Measurements from ENCODE around the gene U2AF1L4.

Gene U2AF1L4, protein sequence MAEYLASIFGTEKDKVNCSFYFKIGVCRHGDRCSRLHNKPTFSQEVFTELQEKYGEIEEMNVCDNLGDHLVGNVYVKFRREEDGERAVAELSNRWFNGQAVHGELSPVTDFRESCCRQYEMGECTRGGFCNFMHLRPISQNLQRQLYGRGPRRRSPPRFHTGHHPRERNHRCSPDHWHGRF

DNA sequence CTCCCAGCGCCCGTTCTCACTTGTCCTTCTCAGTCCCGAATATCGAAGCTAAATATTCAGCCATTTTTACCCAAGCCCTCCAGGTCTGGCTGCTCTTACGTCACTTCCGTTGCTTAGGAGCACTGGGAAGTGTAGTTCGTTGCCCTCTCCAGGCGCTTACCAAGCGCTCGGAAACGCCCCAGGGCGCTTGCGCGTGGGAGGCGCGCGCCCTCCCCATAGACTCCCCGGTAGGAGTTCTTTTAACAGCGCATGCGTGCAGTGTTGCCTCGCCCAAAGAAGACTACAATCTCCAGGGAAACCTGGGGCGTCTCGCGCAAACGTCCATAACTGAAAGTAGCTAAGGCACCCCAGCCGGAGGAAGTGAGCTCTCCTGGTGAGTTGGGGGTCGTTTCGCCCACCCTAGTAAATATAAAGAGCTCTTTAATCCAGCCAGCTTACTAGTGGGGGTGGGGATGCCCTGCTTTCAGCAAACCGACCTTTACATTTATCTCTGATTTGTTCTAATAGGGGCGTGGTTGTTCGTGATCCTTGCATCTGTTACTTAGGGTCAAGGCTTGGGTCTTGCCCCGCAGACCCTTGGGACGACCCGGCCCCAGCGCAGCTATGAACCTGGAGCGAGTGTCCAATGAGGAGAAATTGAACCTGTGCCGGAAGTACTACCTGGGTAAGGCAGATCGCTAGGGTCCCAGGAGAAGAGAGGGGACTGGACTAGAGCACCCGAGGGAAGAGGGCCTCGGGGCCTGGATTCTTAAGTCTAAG lies at the start of gene U2AF1L4, which contains the start of gene PSENEN:
Gene U2AF1L4, minus strand, starts transcription at position 91 of the 759 bp plus-strand sequence. Its CDS starts 27 bp downstream, at position 64.
Gene PSENEN, plus strand, starts transcription at position 324 of the 759 bp plus-strand sequence. Its CDS starts 280 bp downstream, at position 604.
- Mint-ChIP-seq H3K4me3 (peak within 1 kb of the TSS; percentile 91), H3K36me3 (peaks cover 2% of the 10 kb centered on the region), H3K4me1 (peaks cover 70% of the 10 kb centered on the region), H3K27me3 (no peaks in the 10 kb centered on the region), H3K27ac (peak within 1 kb of the TSS; percentile 97), H3K9me3 (no peaks in the 10 kb centered on the region)

DNA sequence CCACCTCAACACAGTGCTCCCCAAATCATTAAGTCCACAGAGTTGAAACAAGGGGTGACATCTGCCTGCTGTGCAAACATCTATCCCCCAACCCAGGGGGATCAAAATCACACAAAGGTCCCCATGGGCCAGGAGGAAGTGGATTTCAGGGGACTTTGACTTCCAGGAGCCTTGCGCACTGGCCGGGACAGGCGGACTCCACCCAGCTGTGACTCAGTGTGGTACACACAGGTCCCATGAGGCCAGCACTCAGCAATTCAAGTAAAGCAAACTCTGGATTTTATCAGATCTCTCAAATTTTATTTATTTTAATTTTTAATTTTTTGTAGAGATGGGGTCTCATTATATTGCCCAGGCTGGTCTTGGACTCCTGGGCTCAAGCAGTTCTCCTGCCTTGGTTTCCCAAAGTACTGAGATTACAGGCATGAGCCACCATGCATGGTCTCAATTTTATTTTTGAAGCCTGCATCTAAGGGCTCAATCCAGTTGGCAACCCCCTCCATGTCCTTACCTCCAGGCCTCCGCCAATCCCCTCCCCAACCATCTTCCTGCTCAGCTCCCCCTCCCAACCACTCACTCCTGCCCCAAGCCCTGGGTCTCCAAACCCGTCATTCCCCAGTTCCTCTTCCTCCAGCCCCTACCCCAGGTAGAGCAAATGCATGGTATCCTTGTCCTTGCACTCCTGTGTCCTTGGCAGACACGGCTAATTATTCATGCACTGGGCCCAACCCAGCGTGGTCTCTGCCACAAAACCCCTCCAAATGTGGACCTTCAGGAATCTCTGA lies 48.4 kb upstream of the U2AF1L4 start:
- H3K36me3 Mint-ChIP-seq = no peaks in the 10 kb centered on the region
- no peak overlapping the region for H3K27ac Mint-ChIP-seq
- no peaks in the 10 kb centered on the region for H3K4me1 Mint-ChIP-seq
- peaks cover 12% of the 10 kb centered on the region for H3K27me3 Mint-ChIP-seq
- no peaks in the 10 kb centered on the region for H3K9me3 Mint-ChIP-seq
- no peak overlapping the region for H3K4me3 Mint-ChIP-seq

DNA sequence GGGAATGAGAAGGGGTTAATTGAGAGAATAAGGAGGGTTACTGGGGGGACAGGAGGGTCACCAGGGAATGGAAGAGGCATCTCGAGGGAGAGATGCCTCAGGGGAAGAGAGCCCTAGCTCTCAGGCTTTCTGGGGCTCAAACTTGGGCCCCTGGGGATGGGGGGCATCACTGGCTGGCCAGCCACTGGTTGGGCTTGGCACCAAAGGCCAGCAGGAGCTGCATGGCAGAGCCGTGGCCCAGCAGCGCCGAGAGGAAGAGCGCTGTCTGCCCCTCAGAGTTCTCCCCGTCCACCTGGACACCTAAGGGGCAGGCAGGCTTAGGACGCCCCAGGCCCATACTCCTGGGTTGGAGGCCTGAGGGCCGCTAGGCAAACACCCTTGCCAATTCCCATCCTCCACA lies 47.7 kb upstream of the U2AF1L4 start:
- Mint-ChIP-seq H3K36me3 (no peaks in the 10 kb centered on the region), H3K27me3 (peaks cover 10% of the 10 kb centered on the region), H3K4me3 (no peak overlapping the region), H3K27ac (no peak overlapping the region), H3K4me1 (no peaks in the 10 kb centered on the region), H3K9me3 (no peaks in the 10 kb centered on the region)

DNA sequence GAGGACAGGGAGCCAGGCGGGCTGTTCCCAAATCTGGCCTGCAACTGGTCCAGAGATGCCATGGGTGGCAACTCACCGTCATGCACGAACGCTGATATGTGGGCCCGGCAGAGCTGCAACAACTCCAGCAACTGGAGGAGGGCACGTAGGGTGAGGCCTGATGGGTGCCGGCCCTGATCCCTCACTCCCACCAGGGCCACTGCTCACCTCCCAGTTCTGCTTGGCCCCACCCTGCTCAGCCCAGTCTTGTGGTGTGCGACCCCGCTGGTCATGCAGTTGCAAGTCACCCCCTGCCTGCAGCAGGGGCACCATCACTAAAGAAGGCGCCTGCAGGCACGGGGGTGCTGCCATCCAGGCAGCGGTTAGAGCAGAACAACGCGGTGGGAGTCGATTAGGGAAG lies 47.1 kb upstream of the U2AF1L4 start:
- Mint-ChIP-seq H3K4me1 (no peaks in the 10 kb centered on the region), H3K36me3 (no peaks in the 10 kb centered on the region), H3K27ac (no peak overlapping the region), H3K27me3 (peaks cover 9% of the 10 kb centered on the region), H3K4me3 (no peak overlapping the region), H3K9me3 (no peaks in the 10 kb centered on the region)

DNA sequence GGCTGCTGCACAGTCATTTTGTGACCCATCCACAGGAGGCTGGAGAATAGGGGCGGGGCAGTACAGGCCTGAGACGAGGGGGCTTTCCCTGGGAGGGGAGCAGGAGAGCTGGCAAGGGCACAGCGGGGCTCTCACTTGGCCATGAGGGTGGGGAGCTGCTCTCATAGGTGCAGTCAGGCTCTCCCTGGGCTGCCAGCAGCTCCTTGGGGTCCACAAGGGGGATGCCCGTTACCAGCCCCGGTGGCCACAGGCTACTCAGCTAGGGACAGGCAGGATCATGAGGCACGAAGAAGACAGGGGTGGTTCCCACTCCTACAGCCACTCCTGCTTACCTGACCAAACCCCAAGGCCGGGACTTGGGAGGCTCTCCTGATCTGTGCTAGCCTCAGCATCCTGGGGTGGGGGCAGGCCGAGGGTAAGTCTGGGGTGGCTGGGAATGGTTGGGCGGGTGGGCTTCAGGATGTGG lies 46.6 kb upstream of the U2AF1L4 start:
- no peak overlapping the region for H3K27ac Mint-ChIP-seq
- H3K9me3 Mint-ChIP-seq = no peaks in the 10 kb centered on the region
- no peaks in the 10 kb centered on the region for H3K4me1 Mint-ChIP-seq
- no peak overlapping the region for H3K4me3 Mint-ChIP-seq
- peaks cover 5% of the 10 kb centered on the region for H3K27me3 Mint-ChIP-seq
- no peaks in the 10 kb centered on the region for H3K36me3 Mint-ChIP-seq

DNA sequence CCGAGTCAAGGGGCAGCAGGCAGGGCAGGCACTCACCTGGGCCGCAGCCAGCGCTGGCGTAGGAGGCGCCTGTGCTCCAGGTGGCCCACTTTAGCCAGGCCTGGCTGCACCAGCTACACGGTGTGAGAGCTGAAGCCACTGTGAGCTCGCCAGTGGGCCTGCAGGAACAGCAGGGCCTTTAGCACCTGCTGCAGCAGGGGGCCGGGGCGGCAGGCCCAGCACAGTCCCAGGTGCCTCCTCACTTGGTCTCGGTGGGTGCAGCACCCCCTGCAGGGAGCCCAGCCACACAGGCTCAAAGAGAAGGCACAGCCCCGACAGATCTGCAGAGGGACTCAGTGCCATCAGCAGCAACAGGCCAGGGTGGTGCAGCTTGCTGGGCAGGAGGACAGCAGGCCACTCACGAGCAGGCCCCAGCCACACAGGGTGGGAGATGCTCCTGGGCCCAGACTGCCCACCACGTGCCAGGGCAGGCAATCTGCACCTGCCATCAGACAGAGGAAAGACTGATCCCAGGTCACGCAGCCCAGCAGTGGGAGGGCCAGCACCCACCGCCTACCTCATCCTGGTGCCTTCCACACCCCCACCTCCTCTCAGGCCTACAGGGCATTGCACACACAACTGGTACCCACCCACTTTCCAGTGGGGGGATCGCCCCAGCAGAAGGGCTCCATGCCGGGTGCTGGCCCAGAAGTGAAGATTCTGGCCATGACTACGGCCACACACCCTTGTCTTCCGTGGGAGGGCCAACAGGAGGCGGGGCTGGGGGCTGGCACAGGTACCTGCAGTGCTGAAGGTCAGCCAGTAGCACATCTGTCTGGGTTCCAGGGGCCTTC lies 46.0 kb upstream of the U2AF1L4 start:
- Mint-ChIP-seq H3K36me3 (no peaks in the 10 kb centered on the region), H3K4me1 (no peaks in the 10 kb centered on the region), H3K27me3 (no peaks in the 10 kb centered on the region), H3K27ac (no peak overlapping the region), H3K4me3 (no peak overlapping the region), H3K9me3 (no peaks in the 10 kb centered on the region)

DNA sequence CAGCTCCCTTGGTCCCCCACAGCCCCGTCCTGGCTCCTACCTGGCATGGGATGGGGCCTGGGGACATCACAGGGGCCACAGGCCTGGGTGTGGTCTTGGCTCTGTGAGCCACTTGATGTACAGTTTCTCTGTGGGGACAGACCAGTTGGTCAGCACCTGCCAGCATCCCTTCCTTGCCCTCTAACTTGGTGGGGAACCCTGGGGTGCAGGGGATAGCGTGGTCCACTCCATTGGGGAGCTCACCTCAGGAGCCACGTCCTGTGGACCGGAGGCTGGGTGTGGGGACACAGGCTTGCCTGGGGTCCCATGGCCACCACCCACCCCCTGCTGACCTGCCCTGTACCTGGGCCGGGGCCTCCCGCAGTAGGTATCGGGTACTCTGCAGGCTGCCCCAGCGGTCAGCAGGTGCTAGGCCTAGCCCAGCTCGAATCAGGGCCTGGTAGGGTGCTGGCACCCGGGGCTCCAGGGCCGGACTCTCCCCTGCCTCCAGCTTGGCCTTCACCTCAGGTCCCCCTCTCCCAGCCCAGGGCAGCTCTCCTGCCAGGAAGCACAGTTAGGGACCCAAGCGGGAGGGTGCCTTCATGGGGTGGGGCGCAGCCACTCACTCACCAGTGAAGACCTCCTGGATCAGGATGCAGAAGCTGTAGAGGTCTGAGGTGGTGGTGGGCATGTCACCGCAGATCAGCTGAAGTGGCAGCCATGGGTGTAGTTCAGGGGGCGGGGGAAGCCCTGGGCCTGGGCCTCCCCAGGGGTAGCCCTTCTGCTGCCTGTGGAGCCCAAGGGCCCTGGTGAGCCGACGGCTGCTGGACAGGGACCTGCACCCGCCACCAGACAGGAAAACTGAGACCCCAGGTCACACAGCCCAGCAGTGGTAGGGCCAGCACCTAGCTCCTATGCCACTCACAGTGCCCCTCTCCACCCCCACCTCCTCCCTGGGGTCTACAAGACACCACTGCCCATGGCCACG lies 45.0 kb upstream of the U2AF1L4 start:
- Mint-ChIP-seq H3K27me3 (no peaks in the 10 kb centered on the region), H3K4me1 (no peaks in the 10 kb centered on the region), H3K36me3 (no peaks in the 10 kb centered on the region), H3K9me3 (no peaks in the 10 kb centered on the region), H3K4me3 (no peak overlapping the region), H3K27ac (no peak overlapping the region)

DNA sequence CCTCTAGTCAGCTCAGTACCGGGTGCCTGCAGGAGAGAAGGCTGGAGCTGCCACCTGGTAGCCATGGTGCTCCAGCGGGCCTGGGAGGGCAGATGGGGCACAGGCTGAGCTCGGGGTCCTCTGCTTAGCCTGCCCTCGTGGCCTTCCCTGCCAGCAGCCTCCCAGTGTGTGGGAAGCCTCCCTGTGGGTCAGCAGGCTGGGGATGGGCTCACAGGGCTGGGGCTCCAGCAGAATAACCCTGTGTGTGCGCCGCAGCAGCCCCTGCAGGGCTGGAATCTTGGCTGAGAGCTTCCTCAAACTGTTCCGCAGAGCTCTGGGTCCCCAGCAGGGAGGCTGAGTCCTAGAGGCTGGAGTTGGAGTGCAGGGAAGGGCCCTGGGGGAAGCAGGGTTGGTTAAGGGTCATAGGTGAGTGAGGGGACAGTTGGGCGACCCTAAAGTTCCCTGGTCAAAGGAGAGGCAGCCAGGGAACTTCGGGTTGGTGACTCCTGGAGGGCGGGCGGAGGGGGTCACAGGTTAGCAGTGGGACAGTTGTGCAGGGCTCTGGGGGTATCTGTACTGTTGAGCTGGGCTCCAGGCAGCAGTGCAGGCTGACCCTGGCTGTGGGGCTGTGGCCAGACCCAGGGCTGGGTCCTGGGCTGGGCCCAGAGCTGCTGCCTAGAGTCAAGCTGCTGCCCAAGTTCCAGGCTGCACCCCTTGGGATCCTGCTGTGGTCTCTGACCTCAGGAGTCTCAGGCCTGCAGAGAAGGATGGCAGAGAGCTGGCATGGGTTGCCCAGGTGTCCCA lies 44.2 kb upstream of the U2AF1L4 start:
- no peak overlapping the region for H3K4me3 Mint-ChIP-seq
- H3K4me1 Mint-ChIP-seq = no peaks in the 10 kb centered on the region
- no peaks in the 10 kb centered on the region for H3K36me3 Mint-ChIP-seq
- H3K27ac Mint-ChIP-seq = no peak overlapping the region
- no peaks in the 10 kb centered on the region for H3K9me3 Mint-ChIP-seq
- no peaks in the 10 kb centered on the region for H3K27me3 Mint-ChIP-seq

DNA sequence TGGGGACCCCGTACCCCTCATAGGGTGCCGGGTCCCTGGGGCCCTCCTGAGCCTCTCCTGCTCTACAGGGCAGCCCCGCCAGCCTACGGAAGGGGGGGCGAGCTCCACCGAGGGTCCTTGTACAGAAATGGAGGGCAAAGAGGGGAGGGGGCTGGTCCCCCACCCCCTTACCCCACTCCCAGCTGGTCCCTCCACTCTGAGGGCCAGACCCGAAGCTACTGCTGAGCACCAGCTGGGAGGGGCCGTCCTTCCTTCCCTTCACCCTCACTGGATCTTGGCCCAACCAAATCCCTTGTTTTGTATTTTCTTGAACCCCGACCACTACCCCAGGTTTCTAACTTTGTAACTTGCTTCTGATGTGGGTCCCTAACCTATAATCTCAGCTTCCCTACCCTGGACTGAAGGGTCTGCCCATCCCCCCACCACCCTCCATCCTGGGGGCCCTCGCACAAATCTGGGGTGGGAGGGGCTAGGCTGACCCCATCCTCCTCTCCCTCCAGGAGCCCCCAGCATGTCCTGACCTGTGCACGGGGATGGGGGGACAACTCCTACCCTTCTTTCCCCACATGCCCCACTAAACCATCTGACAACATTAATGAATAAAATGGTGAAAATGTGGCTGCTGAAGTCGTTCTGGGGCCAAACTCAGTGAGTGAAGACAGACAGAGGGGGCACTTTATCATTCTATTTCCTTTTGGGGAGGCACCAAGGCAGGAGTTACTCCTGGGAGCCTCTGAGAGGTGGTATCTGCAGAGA lies 43.2 kb upstream of the U2AF1L4 start:
- Mint-ChIP-seq H3K9me3 (no peaks in the 10 kb centered on the region), H3K27ac (no peak overlapping the region), H3K27me3 (no peaks in the 10 kb centered on the region)

DNA sequence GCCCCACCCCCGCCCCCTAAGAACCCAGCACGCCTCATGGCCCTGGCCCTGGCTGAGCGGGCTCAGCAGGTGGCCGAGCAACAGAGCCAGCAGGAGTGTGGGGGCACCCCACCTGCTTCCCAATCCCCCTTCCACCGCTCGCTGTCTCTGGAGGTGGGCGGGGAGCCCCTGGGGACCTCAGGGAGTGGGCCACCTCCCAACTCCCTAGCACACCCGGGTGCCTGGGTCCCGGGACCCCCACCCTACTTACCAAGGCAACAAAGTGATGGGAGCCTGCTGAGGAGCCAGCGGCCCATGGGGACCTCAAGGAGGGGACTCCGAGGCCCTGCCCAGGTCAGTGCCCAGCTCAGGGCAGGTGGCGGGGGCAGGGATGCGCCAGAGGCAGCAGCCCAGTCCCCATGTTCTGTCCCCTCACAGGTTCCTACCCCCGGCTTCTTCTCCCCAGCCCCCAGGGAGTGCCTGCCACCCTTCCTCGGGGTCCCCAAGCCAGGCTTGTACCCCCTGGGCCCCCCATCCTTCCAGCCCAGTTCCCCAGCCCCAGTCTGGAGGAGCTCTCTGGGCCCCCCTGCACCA lies 42.1 kb upstream of the U2AF1L4 start:
- Mint-ChIP-seq H3K4me1 (no peaks in the 10 kb centered on the region), H3K27me3 (no peaks in the 10 kb centered on the region), H3K9me3 (no peaks in the 10 kb centered on the region), H3K27ac (no peak overlapping the region), H3K4me3 (no peak overlapping the region), H3K36me3 (peaks cover 2% of the 10 kb centered on the region)

More for the DNA sequence above, 43.2 kb upstream of the U2AF1L4 start:
- no peaks in the 10 kb centered on the region for H3K36me3 Mint-ChIP-seq
- H3K4me1 Mint-ChIP-seq = no peaks in the 10 kb centered on the region
- no peak overlapping the region for H3K4me3 Mint-ChIP-seq

DNA sequence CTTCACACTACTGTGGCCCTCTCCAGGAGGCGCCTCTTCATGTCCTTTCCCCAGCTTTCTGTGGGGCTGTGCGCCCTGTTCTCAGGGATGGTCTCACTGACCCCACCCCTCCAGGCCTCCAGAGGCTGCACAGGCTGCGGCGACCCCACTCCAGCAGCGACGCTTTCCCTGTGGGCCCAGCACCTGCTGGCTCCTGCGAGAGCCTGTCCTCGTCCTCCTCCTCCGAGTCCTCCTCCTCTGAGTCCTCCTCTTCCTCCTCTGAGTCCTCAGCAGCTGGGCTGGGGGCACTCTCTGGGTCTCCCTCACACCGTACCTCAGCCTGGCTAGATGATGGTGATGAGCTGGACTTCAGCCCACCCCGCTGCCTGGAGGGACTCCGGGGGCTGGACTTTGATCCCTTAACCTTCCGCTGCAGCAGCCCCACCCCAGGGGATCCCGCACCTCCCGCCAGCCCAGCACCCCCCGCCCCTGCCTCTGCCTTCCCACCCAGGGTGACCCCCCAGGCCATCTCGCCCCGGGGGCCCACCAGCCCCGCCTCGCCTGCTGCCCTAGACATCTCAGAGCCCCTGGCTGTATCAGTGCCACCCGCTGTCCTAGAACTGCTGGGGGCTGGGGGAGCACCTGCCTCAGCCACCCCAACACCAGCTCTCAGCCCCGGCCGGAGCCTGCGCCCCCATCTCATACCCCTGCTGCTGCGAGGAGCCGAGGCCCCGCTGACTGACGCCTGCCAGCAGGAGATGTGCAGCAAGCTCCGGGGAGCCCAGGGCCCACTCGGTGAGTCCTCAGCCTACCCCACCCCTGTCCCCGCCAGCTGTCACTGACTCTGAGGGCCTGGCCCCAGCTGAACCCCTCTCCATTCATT lies 41.3 kb upstream of the U2AF1L4 start:
- Mint-ChIP-seq H3K27me3 (no peaks in the 10 kb centered on the region), H3K9me3 (no peaks in the 10 kb centered on the region), H3K36me3 (peaks cover 2% of the 10 kb centered on the region), H3K27ac (no peak overlapping the region), H3K4me1 (no peaks in the 10 kb centered on the region), H3K4me3 (no peak overlapping the region)

DNA sequence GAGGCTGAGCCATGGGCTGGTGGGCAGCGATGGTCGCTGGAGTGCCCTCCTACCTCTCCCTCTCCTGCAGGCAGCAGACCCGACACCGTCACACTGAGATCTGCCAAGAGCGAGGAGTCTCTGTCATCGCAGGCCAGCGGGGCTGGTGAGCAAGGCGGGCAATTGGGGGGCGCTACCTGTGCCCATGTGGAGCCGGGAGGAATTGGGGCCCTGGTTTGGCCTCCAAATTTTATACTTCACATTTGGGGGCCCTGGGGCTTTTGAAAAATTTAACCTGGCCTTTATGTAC lies 40.1 kb upstream of the U2AF1L4 start:
- no peaks in the 10 kb centered on the region for H3K4me1 Mint-ChIP-seq
- peaks cover 2% of the 10 kb centered on the region for H3K36me3 Mint-ChIP-seq
- no peaks in the 10 kb centered on the region for H3K27me3 Mint-ChIP-seq
- no peaks in the 10 kb centered on the region for H3K9me3 Mint-ChIP-seq
- no peak overlapping the region for H3K4me3 Mint-ChIP-seq
- H3K27ac Mint-ChIP-seq = no peak overlapping the region
